ENCODE data around the gene PXDC1.

- TF ChIP-seq SUZ12 (IDR thresholded peaks at IDR 0.05; ENCODE audit: extremely low read depth, insufficient read depth, insufficient read length): no peak
- TF ChIP-seq ZNF274 (IDR thresholded peaks at IDR 0.05; ENCODE audit: low read depth, low read length): no peak
Measured at GRCh38 chr6:3737149-3737830, 14.2 kb downstream of the PXDC1 start.

Data from NT2/D1 (cell line).